Kidney (tissue), 14 donors: Measurements from ENCODE around the gene SLC39A10. TPM values are rescaled to one million over a fixed set of nuclear protein-coding genes. Genes with fewer than 3 reads are reported as not detected.
A peak's percentile ranks its signal among the peaks of the same experiment; 100 is the strongest.
"Not testable (repeated sequence)": the region's sequence is repeated elsewhere in the genome, so short reads cannot be mapped to it uniquely, and the experiment has no call there.

ENCODE experiments used
- DNase-seq, 5 donors: peaks; one replicate each; pipeline ENCODE4 v3.0.0-alpha.2; 2013 to 2020
- FAIRE-seq: peaks from 2 replicates; lab custom pipeline; 2012; peaks lifted over from hg19 to GRCh38; lab: Jason Lieb, UNC
- H3K27ac ChIP-seq, 2 donors: one replicate each; pipeline ENCODE4 v1.7.0; 2013; ENCODE audit warnings: low read depth in 2 of 2, low read length in 2 of 2, inconsistent platforms in 1 of 2
- H3K27me3 ChIP-seq: one replicate; pipeline ENCODE4 v1.7.1; 2013; ENCODE audit warnings: low read length, inconsistent platforms; ENCODE audit not compliant: control insufficient read depth, insufficient read depth
- H3K36me3 ChIP-seq, 3 donors: one replicate each; pipeline versions ENCODE4 v1.7.0 to v1.7.1; 2013; ENCODE audit warnings: low read length in 3 of 3, control low read depth in 1 of 3, inconsistent platforms in 1 of 3; ENCODE audit not compliant: insufficient read depth in 3 of 3, control insufficient read depth in 2 of 3
- H3K4me1 ChIP-seq, 3 donors: one replicate each; pipeline versions ENCODE4 v1.7.0 to v1.7.1; 2013; ENCODE audit warnings: low read length in 3 of 3, inconsistent platforms in 1 of 3, low read depth in 1 of 3; ENCODE audit not compliant: control insufficient read depth in 2 of 3, insufficient read depth in 2 of 3
- H3K4me3 ChIP-seq, 3 donors: one replicate each; pipeline versions ENCODE4 v1.7.0 to v1.8.1; 2013; ENCODE audit warnings: low read length in 3 of 3, control low read depth in 1 of 3, inconsistent platforms in 1 of 3
- H3K9ac ChIP-seq, 3 donors: one replicate each; pipeline versions ENCODE4 v1.7.0 to v1.7.1; 2013; ENCODE audit warnings: low read length in 3 of 3, control low read depth in 1 of 3, inconsistent platforms in 1 of 3
- H3K9me3 ChIP-seq, 3 donors: one replicate each; pipeline versions ENCODE4 v1.7.0 to v1.7.1; 2013; ENCODE audit warnings: low read length in 3 of 3, control low read depth in 1 of 3, inconsistent platforms in 1 of 3; ENCODE audit not compliant: control insufficient read depth in 2 of 3, insufficient read depth in 1 of 3
- CTCF ChIP-seq: IDR thresholded peaks from 3 replicates; pipeline ENCODE4 v1.5.1; 2012; ENCODE audit warnings: mild to moderate bottlenecking, moderate library complexity, borderline replicate concordance; ENCODE audit not compliant: insufficient read depth; ENCODE audit errors: extremely low read depth
- intact Hi-C: fragments of 100-400 bp; cut with DNase I; formaldehyde crosslinking; loops from one replicate; pipeline ENCODE4 v1.11.1; 2022
- polyA plus RNA-seq: library from polyadenylated mRNA; stranded (reverse); fragments of 350-450 nt; fragmentation: Illumina TruSeq; extraction: RNeasy Lipid Tissue Mini Kit (QIAGEN cat#74804); gene quantifications from one replicate; pipeline ENCODE4 v1.2.3, GENCODE V29; 2014; ENCODE audit warnings: low read depth, low replicate concordance; ENCODE audit not compliant: insufficient read depth
- total RNA-seq: library from RNA; stranded (reverse); fragmentation: NEBNext Ultra II Directional; extraction: Animal tissue kit (Norgen Biotek cat#: 25700); gene quantifications from one replicate; pipeline ENCODE4 v1.2.1, GENCODE V29; 2021
- donor health status: control.
- donor health status: control.
- donor health status: control.
- donor health status: control.
- donor health status: control.
- donor health status: DM: yes; HTN: yes; CAD: no.
- donor health status: Normal renal cell carcinoma (clear cell type).

The SLC39A10 gene
- total and polyA plus RNA-seq, 2 donors from 2014 or later: 5.4 to 36.7 TPM

GRCh38 chr2:195687320-195688086, 30.5 kb downstream of the SLC39A10 start:
- no peak overlapping the region for H3K4me3 ChIP-seq
- intact Hi-C loops: no loop called here
- H3K27ac ChIP-seq: no peak overlapping the region
- DNase-seq (peak in 2 of 5 donors; percentile 70 to 78), FAIRE-seq (no peak)
- no peaks in the 10 kb centered on the region for H3K36me3 ChIP-seq
- no peak overlapping the region for H3K9ac ChIP-seq
- no peaks in the 10 kb centered on the region for H3K4me1 ChIP-seq
- no peaks in the 10 kb centered on the region for H3K27me3 ChIP-seq
- no peak for TF ChIP-seq CTCF
- H3K9me3 ChIP-seq: no peaks in the 10 kb centered on the region

GRCh38 chr2:195692531-195692930, 35.5 kb downstream of the SLC39A10 start:
- not testable (repeated sequence) for FAIRE-seq

GRCh38 chr2:195694553-195694952, 37.5 kb downstream of the SLC39A10 start:
- no peaks in the 10 kb centered on the region for H3K36me3 ChIP-seq
- no peak for DNase-seq
- no peak overlapping the region for H3K9ac ChIP-seq
- H3K9me3 ChIP-seq: no peaks in the 10 kb centered on the region
- H3K4me3 ChIP-seq: no peak overlapping the region
- H3K27me3 ChIP-seq: no peaks in the 10 kb centered on the region
- no peak for TF ChIP-seq CTCF
- FAIRE-seq: no peak
- H3K4me1 ChIP-seq: no peaks in the 10 kb centered on the region
- intact Hi-C loops: no loop called here
- H3K27ac ChIP-seq: no peak overlapping the region

More at GRCh38 chr2:195692531-195692930, 35.5 kb downstream of the SLC39A10 start:
- intact Hi-C loops, H3K9me3 ChIP-seq, H3K36me3 ChIP-seq, DNase-seq, H3K4me3 ChIP-seq, H3K27me3 ChIP-seq, H3K27ac ChIP-seq, H3K4me1 ChIP-seq, H3K9ac ChIP-seq: not testable (repeated sequence)

- FAIRE-seq (no peak), DNase-seq (no peak)
- Histone ChIP-seq H3K9ac (no peak overlapping the region), H3K27ac (no peak overlapping the region), H3K27me3 (no peaks in the 10 kb centered on the region), H3K9me3 (peaks cover 0 to 5% (median 0%) of the 10 kb centered on the region in 3 donors), H3K36me3 (no peaks in the 10 kb centered on the region), H3K4me1 (no peaks in the 10 kb centered on the region), H3K4me3 (no peak overlapping the region)
- TF ChIP-seq CTCF: no peak
- intact Hi-C loops: no loop called here
Measured at GRCh38 chr2:195695002-195695631, 38.1 kb downstream of the SLC39A10 start.
